GM10266 (cell line): ENCODE measurements around the gene ATP6V0A1.

Source experiments
- DNase-seq: peaks from one replicate; pipeline ENCODE4 v3.0.0; 2012; ENCODE audit errors: extremely low spot score
- TF ChIP-seq, protein P1 (sequence below): IDR thresholded peaks from 2 replicates; pipeline ENCODE4 v1.5.1; 2012; ENCODE audit warnings: mild to moderate bottlenecking, low read depth; ENCODE audit not compliant: control insufficient read depth, insufficient read depth; ENCODE audit errors: missing control alignments

The ATP6V0A1 gene

GRCh38 chr17:42493319-42493718, 34.6 kb downstream of the ATP6V0A1 start:
- TF ChIP-seq, protein P1, sequence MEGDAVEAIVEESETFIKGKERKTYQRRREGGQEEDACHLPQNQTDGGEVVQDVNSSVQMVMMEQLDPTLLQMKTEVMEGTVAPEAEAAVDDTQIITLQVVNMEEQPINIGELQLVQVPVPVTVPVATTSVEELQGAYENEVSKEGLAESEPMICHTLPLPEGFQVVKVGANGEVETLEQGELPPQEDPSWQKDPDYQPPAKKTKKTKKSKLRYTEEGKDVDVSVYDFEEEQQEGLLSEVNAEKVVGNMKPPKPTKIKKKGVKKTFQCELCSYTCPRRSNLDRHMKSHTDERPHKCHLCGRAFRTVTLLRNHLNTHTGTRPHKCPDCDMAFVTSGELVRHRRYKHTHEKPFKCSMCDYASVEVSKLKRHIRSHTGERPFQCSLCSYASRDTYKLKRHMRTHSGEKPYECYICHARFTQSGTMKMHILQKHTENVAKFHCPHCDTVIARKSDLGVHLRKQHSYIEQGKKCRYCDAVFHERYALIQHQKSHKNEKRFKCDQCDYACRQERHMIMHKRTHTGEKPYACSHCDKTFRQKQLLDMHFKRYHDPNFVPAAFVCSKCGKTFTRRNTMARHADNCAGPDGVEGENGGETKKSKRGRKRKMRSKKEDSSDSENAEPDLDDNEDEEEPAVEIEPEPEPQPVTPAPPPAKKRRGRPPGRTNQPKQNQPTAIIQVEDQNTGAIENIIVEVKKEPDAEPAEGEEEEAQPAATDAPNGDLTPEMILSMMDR, result no peak
- no peak for DNase-seq

GRCh38 chr17:42494673-42495072, 36.0 kb downstream of the ATP6V0A1 start:
- DNase-seq, result no peak
- TF ChIP-seq, protein P1, result no peak

DNA sequence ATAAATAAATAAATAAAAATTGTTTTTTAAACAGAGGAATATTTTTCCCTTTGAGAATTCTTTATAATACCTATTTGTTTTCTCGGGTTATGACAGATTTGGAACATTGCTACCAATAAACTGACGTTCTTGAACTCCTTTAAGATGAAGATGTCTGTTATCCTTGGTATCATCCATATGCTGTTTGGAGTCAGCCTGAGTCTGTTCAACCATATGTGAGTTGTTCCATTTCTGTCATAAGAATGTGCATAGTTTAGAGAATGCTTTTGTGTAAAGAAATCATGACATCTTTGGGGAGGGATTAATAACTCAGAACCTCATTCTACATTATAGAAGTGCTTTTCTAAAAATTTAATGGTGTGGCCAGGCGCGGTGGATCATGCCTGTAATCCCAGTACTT, 40.1 kb downstream of the ATP6V0A1 start:
- TF ChIP-seq, protein P1, result no peak
- DNase-seq, result no peak

DNA sequence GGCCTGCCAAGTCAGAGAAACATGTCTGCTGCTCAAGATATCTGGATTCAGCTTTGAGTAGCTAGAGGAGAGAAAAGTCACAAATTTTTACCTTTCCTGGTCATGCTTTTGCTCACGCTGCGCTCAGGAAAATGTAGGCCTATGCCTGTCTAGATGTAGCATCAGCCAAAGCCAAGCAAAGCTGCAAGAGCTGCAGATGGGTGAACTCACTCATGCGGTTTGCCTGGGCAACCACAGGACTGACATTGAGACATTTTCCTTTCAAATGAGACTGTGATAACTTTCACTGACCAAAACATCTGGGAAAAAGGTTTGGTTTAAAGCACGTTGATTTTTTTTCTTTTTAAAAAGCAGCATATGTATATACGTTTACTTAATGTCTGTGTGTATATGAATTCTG, 43.4 kb downstream of the ATP6V0A1 start:
- TF ChIP-seq, protein P1, result no peak
- DNase-seq, result no peak

DNA sequence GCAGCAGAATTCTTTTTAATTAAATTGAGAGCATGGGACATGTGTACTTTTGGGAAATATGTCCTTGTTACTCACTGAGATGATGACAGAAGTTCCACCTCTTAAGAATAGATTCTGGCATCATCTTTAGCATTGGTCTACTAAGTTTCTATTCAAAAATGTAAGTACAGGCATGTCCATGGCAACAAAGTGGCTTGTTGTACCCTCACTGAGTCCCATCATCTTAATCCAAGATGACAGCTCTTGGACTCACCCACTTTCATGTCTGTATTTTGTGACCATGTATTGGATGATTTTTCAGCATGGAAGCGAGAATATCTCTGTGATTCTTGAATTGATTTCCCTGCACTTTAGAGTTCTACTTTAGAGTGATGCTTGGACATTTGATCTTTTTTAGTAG, 44.2 kb downstream of the ATP6V0A1 start:
- DNase-seq, result no peak
- TF ChIP-seq, protein P1, result no peak

- TF ChIP-seq, protein P1, result no peak
- no peak for DNase-seq
Observed at GRCh38 chr17:42507671-42508070, 49.0 kb downstream of the ATP6V0A1 start.

DNA sequence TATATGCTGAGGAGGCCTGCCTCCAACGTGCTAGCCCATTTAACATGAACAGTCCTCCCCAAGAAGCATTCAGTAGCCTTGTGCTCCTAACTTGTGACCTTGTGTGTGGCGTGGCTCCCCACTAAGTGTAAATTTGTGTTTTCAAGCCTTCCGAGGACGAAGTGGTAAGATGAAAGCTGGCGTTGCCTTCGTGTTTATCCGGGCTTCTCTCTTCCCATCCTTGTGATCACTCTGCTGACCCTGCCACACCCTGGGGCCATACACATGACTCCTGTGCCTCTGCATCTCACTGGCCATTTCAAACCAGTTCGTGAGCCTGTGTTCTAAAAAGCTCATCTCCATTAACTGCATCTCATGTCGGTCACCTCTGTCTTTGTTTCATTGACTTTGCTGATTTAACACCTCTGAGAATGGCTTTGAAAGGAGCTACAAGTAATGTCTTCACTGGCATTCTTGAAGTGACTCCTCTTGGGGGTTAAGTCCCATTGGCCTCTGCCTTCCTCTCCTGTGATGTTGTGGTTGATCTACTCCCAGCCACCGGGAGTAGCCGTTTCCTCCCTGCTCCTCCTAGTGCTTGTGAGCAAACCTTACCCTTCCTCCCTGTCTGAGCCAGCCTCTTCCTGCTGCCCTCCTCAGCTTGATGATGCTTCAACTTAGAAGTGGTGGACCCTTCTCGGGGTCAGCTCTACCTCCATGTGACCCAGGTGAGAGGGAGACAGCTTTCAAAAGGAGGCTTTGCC, 49.9 kb downstream of the ATP6V0A1 start:
- DNase-seq, result no peak
- TF ChIP-seq, protein P1, result no peak
